ENCODE results near the gene ANO6. TPM values are rescaled to one million over a fixed set of nuclear protein-coding genes. Genes with fewer than 3 reads are reported as not detected.

The ANO6 gene
- total RNA-seq, 1 experiment from 2014 or later, result 18.1 TPM

DNA sequence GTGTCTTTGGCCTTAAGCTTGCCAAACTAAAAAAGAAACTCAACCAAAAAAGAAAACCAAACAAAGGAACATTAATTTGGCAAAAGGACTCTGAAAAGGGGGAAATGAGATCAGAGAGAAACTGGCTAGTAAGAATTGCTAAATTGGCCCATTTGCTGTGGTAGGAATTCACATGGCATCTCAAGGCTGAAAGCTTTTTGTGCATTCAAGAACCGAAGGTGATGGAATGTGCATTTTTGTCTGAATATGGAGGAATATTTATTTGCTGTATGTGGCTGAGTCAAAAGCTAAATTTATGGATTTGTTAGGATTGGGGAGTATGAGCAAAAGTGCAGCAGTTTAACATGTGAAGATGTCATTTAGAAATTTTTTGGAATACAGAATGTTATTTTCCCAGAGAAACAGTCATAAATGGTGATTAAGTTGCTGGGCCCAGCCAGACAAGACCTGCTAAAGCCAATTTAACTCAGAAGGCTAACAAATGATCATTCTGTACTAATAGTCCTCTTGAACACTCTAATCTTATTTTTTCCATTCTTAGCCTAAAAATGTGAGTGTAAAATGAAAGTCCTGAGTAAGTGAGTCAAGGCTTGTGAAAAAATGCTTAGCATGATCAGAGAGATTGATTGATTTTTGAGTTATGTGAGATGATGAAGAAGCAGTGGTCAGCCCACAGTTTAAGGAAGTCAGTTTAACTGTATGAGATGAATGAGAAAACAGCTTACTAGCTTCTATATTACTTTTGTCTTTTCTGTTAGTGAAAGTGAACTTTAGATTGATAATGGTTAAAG, 94.1 kb downstream of the ANO6 start:
- Histone ChIP-seq H3K9me3 (ENCODE audit: low read length) (no peaks in the 10 kb centered on the region), H3K79me2 (ENCODE audit: low read length) (no peaks in the 10 kb centered on the region), H4K20me1 (ENCODE audit: low read length) (no peaks in the 10 kb centered on the region), H3K36me3 (ENCODE audit: low read depth, low read length) (no peaks in the 10 kb centered on the region), H3K27ac (ENCODE audit: low read length) (no peak overlapping the region), H3K9me2 (replicated peaks; ENCODE audit: low read length) (no peaks in the 10 kb centered on the region), H3K27me3 (ENCODE audit: low read length) (no peaks in the 10 kb centered on the region), H3K9ac (ENCODE audit: low read length) (no peak overlapping the region), H2AFZ (ENCODE audit: low read length) (no peak overlapping the region), H3K4me2 (ENCODE audit: low read length) (no peak overlapping the region), H3F3A (ENCODE audit: low read length, unreplicated experiment) (no peaks in the 10 kb centered on the region), H3K4me1 (ENCODE audit: insufficient read depth, low read length) (no peaks in the 10 kb centered on the region), H3K4me3 (ENCODE audit: low read length) (no peak overlapping the region)
- no TSS peak for BruUV-seq (replicated peaks)
- no peak for TF ChIP-seq EZH2 (IDR thresholded peaks at IDR 0.05; ENCODE audit: low read length, unreplicated experiment)
- no peak for TF ChIP-seq EZH2phosphoT487 (IDR thresholded peaks at IDR 0.05; ENCODE audit: borderline replicate concordance, low read length)
- TF ChIP-seq, protein P1, sequence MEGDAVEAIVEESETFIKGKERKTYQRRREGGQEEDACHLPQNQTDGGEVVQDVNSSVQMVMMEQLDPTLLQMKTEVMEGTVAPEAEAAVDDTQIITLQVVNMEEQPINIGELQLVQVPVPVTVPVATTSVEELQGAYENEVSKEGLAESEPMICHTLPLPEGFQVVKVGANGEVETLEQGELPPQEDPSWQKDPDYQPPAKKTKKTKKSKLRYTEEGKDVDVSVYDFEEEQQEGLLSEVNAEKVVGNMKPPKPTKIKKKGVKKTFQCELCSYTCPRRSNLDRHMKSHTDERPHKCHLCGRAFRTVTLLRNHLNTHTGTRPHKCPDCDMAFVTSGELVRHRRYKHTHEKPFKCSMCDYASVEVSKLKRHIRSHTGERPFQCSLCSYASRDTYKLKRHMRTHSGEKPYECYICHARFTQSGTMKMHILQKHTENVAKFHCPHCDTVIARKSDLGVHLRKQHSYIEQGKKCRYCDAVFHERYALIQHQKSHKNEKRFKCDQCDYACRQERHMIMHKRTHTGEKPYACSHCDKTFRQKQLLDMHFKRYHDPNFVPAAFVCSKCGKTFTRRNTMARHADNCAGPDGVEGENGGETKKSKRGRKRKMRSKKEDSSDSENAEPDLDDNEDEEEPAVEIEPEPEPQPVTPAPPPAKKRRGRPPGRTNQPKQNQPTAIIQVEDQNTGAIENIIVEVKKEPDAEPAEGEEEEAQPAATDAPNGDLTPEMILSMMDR (conservative IDR thresholded peaks at IDR 0.05; ENCODE audit: low read depth, low read length), result no peak
- ChIA-PET POLR2A (ENCODE audit: unreplicated experiment) (no interaction called here), CTCF (interaction anchor here (0.6 kb wide), 1 partner anchor 15 kb away, joined by 3 read pairs; no protein-coding TSS in a partner anchor)
- ATAC-seq (no peak), DNase-seq (no peak)
- intact Hi-C loops (cut with micrococcal nuclease), result no loop called here

DNA sequence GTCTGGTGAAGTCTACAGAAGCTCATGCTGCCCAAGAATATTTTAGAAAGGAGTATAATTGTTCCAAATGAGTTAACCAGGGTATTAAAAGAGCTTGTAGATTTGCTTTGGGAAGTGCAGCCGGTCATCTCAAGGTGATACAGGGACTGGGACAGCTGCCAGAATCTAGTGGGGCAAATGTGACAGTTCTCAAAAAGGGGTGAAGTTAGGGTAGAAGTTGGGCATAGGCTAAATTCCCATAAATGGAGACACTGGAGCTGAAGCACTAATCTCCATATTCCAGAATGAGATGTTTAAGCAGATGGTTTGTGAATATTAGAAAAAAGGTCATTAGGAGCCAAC, 94.7 kb downstream of the ANO6 start:
- DNase-seq, result no peak
- no peaks in the 10 kb centered on the region for H4K20me1 ChIP-seq (ENCODE audit: low read length)
- ATAC-seq, result no peak
- no peaks in the 10 kb centered on the region for H3K9me2 ChIP-seq (replicated peaks; ENCODE audit: low read length)
- H2AFZ ChIP-seq (ENCODE audit: low read length), result no peak overlapping the region
- ChIA-PET CTCF (no interaction called here), POLR2A (ENCODE audit: unreplicated experiment) (no interaction called here)
- no peaks in the 10 kb centered on the region for H3K36me3 ChIP-seq (ENCODE audit: low read depth, low read length)
- no peak overlapping the region for H3K4me2 ChIP-seq (ENCODE audit: low read length)
- H3K9ac ChIP-seq (ENCODE audit: low read length), result no peak overlapping the region
- TF ChIP-seq EZH2 (IDR thresholded peaks at IDR 0.05; ENCODE audit: low read length, unreplicated experiment) (no peak), EZH2phosphoT487 (IDR thresholded peaks at IDR 0.05; ENCODE audit: borderline replicate concordance, low read length) (no peak)
- TF ChIP-seq, protein P1 (conservative IDR thresholded peaks at IDR 0.05; ENCODE audit: low read depth, low read length), result no peak
- intact Hi-C loops (cut with micrococcal nuclease), result no loop called here
- H3K27me3 ChIP-seq (ENCODE audit: low read length), result no peaks in the 10 kb centered on the region
- no peaks in the 10 kb centered on the region for H3K4me1 ChIP-seq (ENCODE audit: insufficient read depth, low read length)
- H3F3A ChIP-seq (ENCODE audit: low read length, unreplicated experiment), result no peaks in the 10 kb centered on the region
- H3K79me2 ChIP-seq (ENCODE audit: low read length), result no peaks in the 10 kb centered on the region
- H3K9me3 ChIP-seq (ENCODE audit: low read length), result no peaks in the 10 kb centered on the region
- H3K27ac ChIP-seq (ENCODE audit: low read length), result no peak overlapping the region
- no TSS peak for BruUV-seq (replicated peaks)
- H3K4me3 ChIP-seq (ENCODE audit: low read length), result no peak overlapping the region

DNA sequence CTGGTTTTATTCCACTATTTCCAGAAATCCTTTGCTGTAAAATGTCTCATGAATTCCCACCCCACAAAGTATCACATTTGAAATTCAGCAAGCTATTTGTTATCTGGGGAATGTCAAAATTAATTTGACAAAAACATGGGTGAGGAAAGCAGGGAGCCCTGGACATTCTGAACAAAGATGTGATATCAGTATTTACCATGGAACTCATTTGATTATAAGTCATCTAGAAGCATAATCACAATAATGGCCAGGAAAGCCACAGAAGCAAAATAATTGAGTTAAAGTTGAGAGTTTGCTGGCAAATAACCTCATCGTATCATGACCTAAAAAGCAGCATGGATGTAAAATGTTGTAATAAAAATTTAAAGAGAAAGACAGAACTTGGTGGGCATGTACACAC, 96.1 kb downstream of the ANO6 start:
- H3K27ac ChIP-seq (ENCODE audit: low read length), result no peak overlapping the region
- H3K9ac ChIP-seq (ENCODE audit: low read length), result no peak overlapping the region
- no peaks in the 10 kb centered on the region for H3F3A ChIP-seq (ENCODE audit: low read length, unreplicated experiment)
- BruUV-seq (replicated peaks), result no TSS peak
- no peaks in the 10 kb centered on the region for H3K27me3 ChIP-seq (ENCODE audit: low read length)
- ATAC-seq, result no peak
- no peak overlapping the region for H3K4me2 ChIP-seq (ENCODE audit: low read length)
- no peak overlapping the region for H2AFZ ChIP-seq (ENCODE audit: low read length)
- no peaks in the 10 kb centered on the region for H3K36me3 ChIP-seq (ENCODE audit: low read depth, low read length)
- ChIA-PET CTCF (no interaction called here), POLR2A (ENCODE audit: unreplicated experiment) (no interaction called here)
- H4K20me1 ChIP-seq (ENCODE audit: low read length), result no peaks in the 10 kb centered on the region
- H3K9me2 ChIP-seq (replicated peaks; ENCODE audit: low read length), result no peaks in the 10 kb centered on the region
- no peaks in the 10 kb centered on the region for H3K79me2 ChIP-seq (ENCODE audit: low read length)
- intact Hi-C loops (cut with micrococcal nuclease), result no loop called here
- no peaks in the 10 kb centered on the region for H3K4me1 ChIP-seq (ENCODE audit: insufficient read depth, low read length)
- H3K4me3 ChIP-seq (ENCODE audit: low read length), result no peak overlapping the region
- DNase-seq, result no peak
- H3K9me3 ChIP-seq (ENCODE audit: low read length), result no peaks in the 10 kb centered on the region
- TF ChIP-seq EZH2phosphoT487 (IDR thresholded peaks at IDR 0.05; ENCODE audit: borderline replicate concordance, low read length), result no peak
- TF ChIP-seq, protein P1 (conservative IDR thresholded peaks at IDR 0.05; ENCODE audit: low read depth, low read length), result no peak
- TF ChIP-seq EZH2 (IDR thresholded peaks at IDR 0.05; ENCODE audit: low read length, unreplicated experiment), result no peak

All from PC-3 (cell line).